ENCODE data around the gene NTM.

Gene NTM

DNA sequence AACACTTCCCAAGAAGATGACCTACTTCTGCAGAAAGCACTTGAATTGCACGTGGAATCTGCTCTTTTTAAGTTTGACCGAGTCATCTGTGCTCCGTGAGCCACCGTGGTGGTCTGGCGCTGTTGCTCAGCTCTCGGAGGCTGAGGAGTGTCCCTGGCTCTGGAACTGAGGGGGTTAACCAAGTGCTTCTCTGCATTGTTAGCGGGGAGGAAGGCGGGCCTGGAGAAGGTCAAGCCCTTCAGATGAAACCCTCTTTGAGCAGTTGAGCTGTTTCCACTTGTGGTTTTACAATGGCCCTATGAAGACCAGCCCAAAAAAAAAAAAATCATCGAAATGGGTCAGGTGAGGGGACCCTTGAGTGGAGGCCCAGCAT lies 286.4 kb downstream of the NTM start:
- no peak for DNase-seq

DNA sequence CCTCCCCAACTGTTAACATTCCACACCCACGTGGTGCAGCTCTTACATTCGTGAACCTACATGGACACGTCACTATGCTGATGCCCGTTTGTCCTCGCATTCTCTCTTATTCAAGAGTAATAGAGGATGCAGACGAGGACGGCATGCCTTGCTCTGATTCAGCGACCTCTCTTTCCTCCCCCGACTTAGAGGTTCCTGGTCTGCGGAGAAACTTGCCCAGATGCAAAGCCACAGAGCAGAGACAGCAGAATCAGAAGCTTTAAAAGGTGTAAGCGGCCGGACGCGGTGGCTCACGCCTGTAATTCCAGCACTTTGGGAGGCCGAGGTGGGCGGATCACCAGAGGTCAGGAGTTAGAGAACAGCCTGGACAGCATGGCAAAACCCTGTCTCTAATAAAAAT lies 288.0 kb downstream of the NTM start:
- DNase-seq: no peak

DNA sequence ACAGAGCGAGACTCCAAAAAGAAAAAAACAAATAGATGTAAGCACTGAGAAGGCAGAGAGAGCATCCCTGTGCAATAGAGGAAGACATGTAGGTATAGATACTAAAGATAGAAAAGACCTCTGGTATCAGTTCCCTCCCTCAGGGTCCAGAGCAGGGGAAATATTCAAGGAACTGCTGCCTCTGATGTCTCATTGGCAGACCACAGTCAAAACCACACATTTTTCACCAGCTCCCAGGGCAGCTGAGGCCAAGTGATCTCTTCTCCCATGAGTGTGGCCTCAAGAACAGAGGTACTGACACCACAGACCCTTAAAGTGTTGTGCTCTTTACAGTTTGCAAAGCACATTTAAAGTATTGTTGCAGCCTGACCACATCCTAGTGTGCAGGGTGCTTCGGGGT lies 288.5 kb downstream of the NTM start:
- DNase-seq: no peak

DNA sequence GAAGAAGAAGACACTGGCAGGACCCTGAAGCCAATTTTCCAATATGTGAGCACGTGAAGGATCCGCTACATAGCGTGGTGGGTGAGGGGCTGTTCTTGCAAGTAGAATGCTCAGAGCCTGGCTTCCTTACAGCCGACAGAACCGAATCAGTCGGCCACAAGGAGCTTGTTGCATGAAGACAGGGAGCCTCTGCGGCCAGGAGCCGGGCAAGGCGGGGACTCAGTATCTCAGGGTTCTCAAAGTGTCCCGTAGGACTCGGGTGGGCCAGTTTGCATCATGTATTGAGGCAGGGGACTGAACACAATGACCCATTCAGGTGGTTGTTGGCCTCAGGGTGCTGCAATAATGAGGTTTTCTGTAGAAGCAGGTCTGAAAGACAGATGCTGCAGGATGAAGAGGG lies 289.5 kb downstream of the NTM start:
- no peak for DNase-seq

DNA sequence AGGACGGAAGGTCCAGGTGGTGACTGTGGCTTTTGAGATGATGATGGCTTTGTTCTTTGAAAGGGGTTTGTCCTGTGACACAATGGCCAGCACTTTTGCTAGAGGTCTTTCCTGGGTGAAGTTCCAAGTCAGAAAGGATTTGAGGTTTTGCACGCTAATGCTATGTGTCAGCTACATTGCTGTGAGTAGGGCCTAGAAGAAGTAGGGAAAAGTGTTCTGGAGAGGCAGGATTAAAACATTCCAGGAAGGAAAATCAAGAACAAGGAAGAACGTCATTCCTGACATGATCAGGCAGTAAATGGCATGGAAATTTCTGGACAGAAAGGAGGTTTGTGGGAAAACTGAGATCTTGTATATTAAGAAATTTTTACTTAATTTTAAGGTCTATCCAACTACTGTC lies 290.7 kb downstream of the NTM start:
- no peak for DNase-seq

DNA sequence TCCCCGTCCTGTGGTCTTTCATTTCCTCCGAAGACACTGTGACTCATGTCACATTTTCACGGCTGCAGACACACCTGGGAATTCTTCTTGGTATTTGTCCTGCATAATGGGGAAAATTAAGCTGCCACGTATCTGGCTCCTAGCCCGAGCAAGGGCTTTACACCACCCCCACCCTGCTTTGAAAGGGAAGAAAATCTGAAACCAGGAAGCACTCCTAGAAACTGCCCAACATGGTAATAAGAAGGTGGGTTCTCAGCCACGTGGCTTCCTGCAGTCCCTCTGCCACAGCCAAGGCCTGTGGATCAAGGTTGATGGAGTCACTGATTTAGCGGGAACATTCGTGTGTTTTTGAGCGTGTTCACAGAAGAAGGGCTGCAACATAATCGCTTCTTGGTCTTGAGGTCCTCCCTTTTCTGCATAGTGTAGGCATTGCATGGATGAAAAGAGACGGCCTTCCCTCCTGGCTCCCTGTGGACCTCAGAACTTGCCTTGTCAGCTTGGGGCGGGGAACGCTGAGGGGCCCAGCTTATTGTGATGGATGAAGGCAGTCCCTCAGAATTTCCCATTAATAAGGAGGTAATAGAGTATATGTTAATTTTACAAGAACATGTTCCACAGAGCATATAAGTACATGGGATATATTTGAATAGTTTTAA lies 292.0 kb downstream of the NTM start:
- no peak for DNase-seq

DNA sequence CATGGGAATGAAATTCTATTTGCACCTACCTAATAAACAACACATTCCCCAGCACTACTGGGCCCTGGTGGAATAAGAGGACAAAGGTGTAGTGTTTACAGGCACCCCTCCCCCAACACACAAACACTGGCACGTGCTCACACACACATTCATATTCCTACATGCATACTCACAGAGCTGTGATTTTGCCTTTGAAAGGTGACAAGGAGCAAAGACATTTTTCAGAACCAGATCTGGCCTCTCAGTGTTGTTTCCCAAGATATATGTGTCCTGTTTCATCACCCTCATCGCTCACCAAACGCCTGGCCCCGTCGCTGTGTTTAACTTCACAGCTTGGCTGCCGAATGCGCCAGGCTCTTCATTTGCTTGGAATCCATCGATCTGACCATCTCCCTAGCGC lies 292.6 kb downstream of the NTM start:
- no peak for DNase-seq

DNA sequence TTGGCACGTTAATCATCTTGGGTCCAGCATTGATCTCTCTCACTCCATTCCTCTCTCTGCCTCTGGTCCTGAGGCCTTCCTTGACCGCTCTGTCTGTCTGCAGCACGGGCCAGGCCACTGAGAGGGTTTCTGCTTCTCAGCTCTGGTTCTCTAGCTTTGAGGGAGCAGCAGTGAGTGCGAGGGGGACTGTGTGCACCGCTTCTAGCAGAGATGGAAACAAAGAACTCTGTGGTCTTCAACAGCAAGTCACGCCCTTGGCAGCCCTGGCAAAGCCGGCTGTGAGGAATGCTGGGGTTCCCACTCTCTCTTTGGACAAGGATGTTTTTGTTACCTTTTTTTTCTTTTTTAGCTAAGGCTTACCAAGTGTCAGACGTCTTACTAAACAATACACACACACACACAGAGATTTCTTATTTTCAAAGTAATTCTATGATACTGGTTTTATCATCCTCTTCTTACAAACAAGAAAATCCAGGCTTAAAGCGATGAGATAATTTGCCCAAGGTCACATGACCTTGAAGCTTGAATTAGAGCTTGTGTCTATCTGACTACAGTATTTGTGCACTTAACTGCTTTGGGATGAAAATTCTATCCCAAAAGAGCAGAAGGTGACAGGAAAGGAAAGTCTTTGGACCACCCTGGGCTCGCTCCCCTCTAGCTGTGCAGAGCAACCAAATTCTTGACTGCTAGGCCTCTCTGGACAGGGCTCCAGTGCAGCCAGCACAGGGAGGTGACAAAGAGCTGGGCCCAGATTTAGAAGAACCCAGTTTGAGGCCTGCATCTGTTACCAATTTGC lies 293.2 kb downstream of the NTM start:
- no peak for DNase-seq

DNA sequence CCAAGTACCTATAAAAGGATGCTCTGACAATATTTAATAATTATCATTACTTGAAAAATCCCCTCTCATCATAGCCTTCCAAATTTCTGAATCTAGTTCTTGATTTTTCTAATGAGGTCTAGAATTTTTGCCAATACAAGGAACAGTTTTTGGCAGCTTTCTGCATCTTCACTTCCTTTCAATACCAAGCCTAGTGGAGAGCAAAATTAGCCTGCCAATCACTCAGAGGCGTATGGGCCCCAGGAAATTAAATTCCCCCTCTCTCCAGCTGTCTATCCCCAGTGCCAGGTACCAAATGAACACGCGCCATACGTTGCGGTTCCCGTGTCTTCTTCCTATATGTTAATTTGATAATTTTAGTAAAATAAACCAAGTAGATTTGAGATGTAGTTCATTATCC lies 293.9 kb downstream of the NTM start:
- no peak for DNase-seq

DNA sequence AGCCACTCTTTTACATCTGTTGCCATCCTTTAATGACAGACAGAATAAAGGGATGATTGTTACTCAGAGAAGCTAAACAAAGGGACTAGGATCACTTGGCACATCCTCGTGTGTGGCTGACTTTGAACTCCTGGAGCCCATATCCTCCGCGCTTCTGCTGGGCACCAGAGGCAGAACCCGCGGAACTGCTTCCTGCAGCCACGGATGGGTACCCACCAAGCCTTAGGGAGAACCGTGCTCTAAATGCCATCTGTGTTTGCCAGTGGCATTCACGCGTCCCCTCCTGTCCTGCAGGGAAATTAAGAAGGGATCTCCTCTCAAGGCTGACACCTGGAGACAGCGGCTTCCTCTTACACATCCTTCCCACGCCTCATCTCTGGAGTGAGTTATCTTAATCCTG lies 294.4 kb downstream of the NTM start:
- no peak for DNase-seq

DNA sequence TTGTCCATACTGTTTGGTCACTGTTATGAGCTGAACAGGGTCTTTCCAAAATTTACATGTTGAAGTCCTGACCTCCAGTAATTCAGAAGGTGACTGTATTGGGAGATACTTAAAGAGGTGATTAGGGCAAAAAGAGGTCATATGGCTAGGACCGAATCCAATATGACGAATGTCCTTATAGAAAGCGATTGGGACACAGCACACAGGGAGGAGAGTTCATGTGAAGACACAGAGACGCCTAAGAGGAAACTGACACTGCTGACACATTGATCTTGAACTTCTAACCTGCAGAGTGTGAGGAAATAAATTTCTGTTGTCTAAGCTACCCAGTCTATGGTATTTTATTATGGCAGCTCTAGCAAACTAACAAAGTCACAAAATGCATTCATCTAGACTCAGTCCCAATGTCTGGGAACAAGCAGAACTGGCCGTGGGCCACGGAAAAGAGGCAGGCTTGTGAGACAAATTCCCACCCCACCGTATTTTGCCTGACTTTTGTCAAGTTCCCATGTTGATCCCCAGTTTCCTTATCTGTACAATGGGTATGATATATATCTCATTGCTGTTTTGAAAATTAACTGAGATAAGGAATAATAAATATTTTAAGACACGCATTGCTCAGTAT lies 295.0 kb downstream of the NTM start:
- no peak for DNase-seq

DNA sequence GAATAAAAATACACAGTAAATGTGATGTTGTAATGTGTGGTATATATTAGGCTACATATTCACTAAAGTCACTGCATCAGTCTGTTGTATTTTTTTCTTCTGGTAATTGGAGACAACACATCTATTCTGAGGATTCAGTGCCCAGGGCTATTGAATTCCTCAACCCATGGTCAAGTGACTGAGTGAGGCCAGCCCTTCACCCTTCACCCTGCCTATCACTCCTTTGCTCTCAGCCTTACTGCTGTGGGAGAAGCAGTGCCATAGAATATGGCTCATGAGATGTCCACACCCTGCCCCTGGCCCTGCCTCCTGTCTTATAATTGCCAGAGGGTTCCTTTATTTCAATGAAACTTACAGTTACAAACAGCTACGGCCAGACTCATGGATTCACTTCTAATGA lies 295.6 kb downstream of the NTM start:
- DNase-seq: no peak

DNA sequence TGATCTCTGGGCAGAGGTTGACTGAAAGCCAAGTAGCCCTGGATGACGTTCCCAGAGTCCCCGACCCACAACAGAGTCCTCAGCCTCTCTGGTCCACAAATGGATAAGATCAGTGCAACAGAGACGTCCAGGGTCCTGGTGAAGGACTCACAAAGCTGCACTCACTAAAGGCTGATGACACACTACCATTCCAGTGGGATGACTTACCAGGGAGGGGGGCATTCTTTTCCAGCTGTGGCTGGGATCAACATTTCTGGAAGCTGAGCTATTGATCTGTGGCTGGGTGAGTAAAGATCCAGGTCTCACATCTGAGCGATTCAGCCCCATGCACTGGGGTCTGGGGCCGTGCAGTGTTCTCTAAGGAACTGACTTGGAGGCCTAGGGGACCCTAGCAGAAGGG lies 296.2 kb downstream of the NTM start:
- DNase-seq: no peak

DNA sequence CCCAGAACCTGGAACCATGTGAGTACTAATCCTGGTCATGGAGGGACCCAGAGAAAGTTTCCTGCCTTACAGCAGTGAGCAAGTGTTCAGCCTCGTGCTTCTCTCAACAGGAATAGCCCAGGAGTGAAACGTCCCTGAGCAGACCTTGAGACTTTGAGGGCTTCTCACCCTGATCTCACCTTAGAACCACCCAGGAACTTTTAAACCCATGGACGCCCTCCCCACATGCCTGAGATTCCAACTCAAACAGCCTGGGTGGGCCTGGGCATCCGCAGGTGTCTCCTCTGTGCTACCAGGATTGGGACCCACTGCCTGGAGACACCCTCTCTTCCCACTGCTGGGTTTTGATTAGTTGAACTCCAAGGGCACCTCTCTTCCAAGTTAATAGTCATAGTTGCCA lies 297.2 kb downstream of the NTM start:
- DNase-seq: no peak

DNA sequence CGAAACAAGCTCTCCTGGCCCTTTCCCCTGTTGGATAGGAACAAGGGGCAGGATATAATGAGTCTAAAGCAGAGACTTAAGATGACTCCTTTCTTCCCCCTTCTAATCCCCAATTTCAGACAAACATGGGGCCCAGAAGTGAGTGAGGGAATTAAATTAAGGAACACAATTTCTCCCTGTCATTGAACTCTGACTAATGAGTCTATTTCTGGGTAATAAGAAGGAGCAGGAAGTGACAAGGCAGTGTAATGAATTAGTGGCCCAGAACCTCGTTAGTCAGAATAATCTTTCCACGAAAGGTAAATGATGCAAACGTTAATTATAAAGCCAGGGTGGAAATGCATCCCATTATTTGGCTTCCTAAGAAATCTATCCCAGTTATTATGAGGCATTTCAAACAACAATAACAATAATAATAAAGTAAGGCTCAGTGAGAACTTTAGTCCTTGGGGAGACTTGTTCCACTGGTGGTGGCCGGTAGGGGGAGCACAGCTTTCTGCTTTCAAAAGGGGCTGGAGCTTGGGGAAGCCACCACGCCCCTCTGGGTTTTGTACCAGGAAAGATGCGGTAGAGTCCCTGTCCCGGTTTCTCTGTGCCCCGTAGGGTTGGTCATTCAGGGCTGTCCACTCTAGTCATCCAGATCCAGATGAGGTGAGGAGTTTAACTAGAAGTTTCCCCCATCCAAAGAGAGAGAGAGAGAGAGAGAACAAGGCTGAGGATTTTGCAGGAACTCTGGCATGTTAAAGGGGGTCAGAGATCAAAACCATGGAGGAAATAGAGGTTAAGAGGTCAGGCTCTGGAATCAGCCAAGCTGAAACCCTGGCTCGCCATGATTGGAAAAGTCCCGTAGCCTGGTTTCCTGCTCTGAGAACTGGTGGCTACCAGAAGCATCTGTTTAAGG lies 298.3 kb downstream of the NTM start:
- no peak for DNase-seq

DNA sequence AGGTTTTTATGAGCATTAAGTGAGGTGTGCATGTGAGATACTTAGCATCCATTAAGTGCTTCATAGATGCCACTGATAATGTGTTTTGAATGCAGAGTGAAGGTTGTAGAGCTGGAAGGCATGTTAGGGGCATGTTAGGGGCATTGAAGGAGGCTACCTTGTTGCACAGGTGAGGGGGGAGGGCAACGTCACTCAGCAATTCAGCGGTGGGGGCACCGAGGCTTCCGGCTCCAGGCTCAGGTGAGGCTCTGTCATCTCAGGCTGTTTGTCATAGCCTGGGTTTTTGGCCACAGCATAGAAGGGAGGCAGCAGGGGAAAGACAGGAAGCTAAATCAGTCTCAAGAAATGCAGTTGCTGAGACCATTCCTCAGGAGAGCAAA lies 299.0 kb downstream of the NTM start:
- DNase-seq: no peak

DNA sequence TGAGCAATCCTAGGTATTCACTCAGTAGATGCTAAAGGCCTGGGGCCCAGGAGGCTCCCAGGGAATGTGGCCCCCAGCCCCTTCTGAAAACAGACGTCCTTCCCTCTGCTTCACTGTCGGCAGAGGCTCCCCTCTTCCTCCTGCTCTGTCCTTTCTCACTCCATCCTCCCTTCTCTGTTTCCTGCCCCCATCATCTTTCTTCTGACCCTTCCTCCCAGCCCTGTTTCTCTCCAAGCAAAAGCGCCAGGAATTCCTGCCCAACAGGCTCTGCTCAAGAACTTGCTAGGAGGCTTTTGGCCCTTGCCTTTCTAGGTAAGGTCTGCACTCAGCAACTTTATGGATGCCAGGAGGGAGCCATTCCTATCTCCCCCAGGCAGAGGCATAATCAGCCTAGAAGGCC lies 300.5 kb downstream of the NTM start:
- no peak for DNase-seq

DNA sequence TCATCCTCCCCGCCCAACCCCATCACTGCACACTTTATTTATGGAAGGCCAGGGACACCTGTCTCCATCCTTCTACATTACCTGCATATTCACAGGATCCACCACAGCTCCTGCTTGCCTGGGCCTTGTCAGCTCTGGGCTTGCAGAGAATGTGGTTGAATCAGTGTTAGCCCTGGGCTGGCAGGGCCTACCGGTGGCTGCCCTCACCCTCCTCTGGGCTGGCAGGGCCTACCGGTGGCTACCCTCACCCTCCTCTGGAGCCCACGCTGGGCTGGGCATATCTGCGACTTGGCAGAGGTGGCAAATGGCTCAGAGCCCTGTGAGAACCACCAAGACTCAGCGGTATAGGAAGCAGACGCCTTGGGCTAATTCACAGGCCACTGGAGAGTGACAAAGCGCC lies 300.9 kb downstream of the NTM start:
- DNase-seq: no peak

DNA sequence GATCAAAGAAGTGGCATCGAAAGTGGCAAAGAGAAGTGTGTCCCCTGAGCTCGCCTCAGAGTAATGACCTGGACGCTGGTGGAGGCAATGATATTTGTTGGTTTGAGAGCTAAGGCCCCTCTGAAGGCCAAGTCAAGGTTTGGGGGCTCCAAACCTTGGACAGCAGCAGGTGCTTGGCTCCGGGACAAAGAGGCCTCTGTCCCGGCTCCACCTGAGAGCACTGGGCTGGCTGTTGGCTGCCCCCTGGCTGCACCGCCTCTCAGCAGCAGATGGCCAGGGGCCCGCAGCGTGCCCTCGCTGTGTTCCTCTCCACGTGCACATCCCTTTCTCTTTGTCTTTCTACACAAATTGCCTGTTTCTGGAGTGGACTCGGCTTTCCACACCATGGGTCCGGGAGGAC lies 301.3 kb downstream of the NTM start:
- no peak for DNase-seq

DNA sequence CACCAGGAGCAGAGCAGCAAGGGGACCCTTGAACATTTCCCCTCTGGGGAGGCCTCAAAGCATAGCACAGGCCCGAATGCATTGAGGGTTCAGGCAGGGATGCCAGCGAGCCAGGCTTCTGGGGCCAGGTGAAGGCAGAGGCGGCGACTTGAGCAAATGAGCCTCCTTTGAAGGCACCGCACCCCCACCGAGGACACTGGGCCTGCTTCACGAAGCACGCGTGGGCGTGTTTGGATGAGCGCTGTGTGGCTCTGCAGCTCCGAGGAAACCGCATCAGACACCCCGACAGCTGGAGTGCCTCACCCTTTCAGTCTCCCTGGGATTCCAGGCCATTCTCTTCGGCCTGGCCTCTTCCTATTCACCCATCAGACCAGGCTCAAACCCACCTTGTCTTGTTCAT lies 301.8 kb downstream of the NTM start:
- DNase-seq: no peak

DNA sequence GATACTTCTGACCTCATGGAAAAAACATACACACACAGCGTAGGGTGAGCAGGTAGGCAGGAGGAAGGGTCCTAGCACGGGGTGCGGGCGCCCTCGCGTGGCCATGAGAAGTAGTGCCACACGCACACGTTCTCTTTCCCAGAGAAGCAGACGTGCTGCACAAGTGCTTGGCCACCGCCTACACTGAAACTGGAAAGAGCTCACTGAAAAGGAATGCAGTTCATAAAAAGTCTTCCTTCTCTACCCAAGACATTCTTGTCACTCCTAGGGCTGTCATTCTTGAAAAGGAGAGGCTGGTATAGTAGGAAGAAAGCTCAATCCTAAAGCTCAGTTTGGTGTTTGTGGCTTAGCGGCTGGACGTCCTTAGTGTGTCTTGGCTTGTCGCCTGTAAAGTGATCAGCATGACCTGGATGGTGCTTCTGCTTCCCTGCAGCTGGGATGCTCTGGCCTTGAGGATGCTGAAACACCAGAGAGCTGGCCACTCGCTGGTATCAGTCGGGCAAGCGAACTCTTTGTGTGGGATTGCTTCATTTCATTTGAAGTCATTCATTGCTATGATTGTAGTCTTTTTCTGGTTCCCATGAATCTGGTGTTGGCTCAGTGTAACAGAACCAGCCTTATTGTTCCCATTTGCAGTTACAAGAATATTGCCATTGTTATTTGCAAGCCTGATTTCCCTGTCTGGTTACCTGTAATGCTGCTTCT lies 303.8 kb downstream of the NTM start:
- DNase-seq: no peak

DNA sequence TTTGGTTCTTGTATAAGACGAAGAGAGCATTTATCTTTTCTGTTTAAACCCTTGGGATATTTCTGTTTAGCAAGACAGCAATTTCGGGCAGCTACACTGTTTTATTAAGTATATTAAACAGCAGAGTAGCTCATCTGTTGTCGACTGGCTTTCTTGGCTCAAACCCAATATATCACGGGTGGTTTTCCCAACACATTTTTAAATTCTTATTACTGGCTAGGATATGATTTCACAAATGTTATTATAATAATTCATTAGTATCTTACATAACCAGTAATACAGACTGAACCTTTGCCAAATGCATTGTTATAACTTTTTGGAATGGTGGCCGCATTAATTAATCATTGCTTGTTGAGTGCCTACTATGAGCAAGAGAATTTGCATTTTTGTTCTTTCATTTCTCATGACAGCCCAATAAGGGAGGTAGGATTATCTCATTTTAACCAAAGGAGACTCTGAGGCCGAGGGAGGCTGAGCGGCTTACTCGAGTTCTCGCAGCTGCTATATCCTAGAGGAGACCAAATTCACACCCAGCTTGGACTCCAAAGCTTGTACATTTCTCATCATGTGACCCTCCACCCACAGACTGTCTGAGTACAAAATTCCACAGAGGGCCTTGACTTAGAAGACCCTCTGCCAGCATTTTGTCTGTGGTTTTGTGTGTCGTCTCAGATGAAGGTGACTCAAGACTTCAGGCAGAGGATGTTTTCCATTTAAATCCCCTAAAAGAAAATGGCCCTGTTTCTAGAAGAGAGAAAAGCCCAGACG lies 304.9 kb downstream of the NTM start:
- DNase-seq: no peak
